Measurements from ENCODE around the gene GLCE. TPM values are rescaled to one million over a fixed set of nuclear protein-coding genes. Genes with fewer than 3 reads are reported as not detected.

GLCE gene
- total RNA-seq, 4 donors from 2014 or later: 5.9 to 18.8 (median 10.2) TPM

DNA sequence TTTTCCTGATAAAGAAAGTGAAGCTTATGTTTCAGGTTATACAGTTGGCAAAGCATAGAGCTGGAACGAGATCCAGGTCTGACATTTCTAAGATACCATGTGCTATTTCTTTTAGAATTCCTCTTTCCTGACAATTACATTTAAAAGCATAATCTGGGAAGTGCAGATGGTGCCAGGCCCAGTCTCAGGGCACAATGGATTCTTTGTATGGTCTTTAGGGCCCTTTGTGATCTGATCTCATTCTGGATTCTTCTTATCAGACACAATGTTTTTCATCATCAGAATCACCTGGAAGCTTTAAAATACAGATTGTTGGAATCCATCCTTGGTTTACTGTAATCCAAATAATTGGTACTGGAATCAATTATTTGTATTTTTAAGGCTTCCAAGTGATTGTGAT lies 18.6 kb upstream of the GLCE start:
- Histone ChIP-seq H3K27ac (no peak overlapping the region), H3K36me3 (no peaks in the 10 kb centered on the region), H3K27me3 (peaks cover 63% of the 10 kb centered on the region), H3K4me1 (no peaks in the 10 kb centered on the region), H3K4me3 (no peak overlapping the region), H3K9me3 (peaks cover 0 to 7% (median 0%) of the 10 kb centered on the region in 3 donors)
- WGBS, 2 donors (ENCODE audit: low coverage in 1 of 2): 58 to 73% methylated on average over 1 of the region's 1 CpG
- TF ChIP-seq, protein P1, sequence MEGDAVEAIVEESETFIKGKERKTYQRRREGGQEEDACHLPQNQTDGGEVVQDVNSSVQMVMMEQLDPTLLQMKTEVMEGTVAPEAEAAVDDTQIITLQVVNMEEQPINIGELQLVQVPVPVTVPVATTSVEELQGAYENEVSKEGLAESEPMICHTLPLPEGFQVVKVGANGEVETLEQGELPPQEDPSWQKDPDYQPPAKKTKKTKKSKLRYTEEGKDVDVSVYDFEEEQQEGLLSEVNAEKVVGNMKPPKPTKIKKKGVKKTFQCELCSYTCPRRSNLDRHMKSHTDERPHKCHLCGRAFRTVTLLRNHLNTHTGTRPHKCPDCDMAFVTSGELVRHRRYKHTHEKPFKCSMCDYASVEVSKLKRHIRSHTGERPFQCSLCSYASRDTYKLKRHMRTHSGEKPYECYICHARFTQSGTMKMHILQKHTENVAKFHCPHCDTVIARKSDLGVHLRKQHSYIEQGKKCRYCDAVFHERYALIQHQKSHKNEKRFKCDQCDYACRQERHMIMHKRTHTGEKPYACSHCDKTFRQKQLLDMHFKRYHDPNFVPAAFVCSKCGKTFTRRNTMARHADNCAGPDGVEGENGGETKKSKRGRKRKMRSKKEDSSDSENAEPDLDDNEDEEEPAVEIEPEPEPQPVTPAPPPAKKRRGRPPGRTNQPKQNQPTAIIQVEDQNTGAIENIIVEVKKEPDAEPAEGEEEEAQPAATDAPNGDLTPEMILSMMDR (IDR thresholded peaks at IDR 0.05): no peak
- TF ChIP-seq POLR2AphosphoS5 (IDR thresholded peaks at IDR 0.05) (no peak), EP300 (IDR thresholded peaks at IDR 0.05) (no peak), POLR2A (IDR thresholded peaks at IDR 0.05) (no peak)
- ATAC-seq: no peak

DNA sequence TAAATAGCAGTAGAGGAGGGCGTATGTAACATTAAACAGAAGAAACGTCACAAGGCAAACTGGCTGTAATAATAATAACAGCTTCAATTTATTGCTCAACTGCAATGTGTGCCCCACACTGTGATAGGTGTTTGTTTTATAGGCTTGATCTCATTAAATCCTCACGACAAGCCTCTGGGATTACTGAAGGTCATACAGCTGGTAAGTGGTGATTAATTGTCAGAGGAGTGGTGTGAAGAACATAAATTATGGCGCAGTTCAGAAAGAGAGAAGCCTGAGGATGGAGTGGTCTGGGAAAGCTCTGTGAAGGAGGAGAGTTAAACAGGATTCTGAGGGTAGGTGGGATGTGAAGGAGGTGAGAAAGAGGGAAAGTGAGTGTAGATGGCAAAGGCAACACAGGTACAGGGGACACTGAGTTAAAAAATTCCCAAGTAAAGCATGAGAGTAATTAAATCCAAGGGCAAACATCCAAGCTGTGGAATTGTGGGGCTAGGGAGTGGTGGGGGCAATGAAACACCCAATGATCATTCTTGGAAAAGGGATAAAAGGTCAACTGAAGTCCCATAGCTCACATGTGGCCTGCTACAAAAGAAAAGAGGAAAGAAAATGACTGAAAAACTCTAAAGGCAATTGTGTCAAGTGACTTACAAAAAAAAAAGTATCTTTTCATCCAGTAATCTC lies 16.5 kb upstream of the GLCE start:
- TF ChIP-seq POLR2A (IDR thresholded peaks at IDR 0.05) (no peak), EP300 (IDR thresholded peaks at IDR 0.05) (no peak), POLR2AphosphoS5 (IDR thresholded peaks at IDR 0.05) (no peak)
- TF ChIP-seq, protein P1 (IDR thresholded peaks at IDR 0.05): no peak
- Histone ChIP-seq H3K27me3 (peaks cover 50% of the 10 kb centered on the region), H3K27ac (no peak overlapping the region), H3K9me3 (peaks cover 0 to 7% (median 0%) of the 10 kb centered on the region in 3 donors), H3K36me3 (no peaks in the 10 kb centered on the region), H3K4me3 (no peak overlapping the region), H3K4me1 (no peaks in the 10 kb centered on the region)
- 17 to 32% methylated on average over 3 to 4 of the region's 4 CpGs for WGBS, 2 donors (ENCODE audit: low coverage in 1 of 2)
- no peak for ATAC-seq

DNA sequence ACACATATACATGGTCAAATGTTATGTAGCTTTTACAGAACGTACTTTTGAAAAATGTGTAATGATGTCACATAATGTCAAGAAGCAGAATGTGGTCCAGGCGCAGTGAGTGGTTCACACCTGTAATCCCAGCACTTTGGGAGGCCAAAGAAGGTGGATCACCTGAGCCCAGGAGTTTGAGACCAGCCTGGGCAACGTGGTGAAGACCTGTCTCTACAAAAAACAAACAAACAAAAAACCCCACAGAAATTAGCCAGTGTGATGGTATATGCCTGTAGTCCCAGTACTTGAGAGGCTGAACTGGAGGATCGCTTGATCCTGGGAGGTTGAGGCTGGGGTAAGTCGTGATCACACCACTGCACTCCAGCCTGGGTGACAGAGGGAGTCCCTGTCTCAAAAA lies 15.9 kb upstream of the GLCE start:
- Histone ChIP-seq H3K9me3 (peaks cover 0 to 7% (median 0%) of the 10 kb centered on the region in 3 donors), H3K4me3 (no peak overlapping the region), H3K27me3 (peaks cover 44% of the 10 kb centered on the region), H3K36me3 (no peaks in the 10 kb centered on the region), H3K27ac (no peak overlapping the region), H3K4me1 (no peaks in the 10 kb centered on the region)
- no peak for TF ChIP-seq POLR2AphosphoS5 (IDR thresholded peaks at IDR 0.05)
- TF ChIP-seq, protein P1 (IDR thresholded peaks at IDR 0.05): no peak
- no peak for TF ChIP-seq POLR2A (IDR thresholded peaks at IDR 0.05)
- no peak for TF ChIP-seq EP300 (IDR thresholded peaks at IDR 0.05)
- WGBS, 2 donors (ENCODE audit: low coverage in 1 of 2): 49 to 83% methylated on average over 3 to 5 of the region's 5 CpGs
- no peak for ATAC-seq

DNA sequence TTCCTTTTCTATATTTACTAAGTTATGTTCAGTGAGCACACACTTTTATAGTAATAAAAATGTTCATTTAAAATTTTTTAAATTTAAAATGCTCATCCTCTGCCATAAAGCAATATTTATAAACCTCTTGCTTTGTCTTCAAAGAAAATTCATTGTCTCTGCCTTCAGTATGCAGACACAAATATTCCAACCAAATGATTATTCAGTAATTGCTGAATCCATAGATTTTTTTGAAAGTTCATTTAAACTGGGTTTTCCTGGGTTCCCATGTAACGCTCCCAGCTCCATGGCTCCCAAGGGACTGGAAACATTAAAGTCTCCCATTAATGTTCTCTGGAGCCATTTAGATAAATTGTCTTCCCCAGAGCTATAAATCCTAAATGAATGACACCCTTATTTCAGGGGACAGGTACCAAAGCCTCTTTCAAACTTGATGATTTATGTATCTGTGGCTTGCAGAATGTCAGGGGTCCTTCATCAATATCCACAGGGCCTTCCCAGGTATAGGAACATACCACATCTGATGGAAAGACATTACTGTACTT lies 15.2 kb upstream of the GLCE start:
- ATAC-seq: no peak
- no peak overlapping the region for H3K27ac ChIP-seq
- H3K27me3 ChIP-seq: peaks cover 43% of the 10 kb centered on the region
- peaks cover 0 to 7% (median 0%) of the 10 kb centered on the region in 3 donors for H3K9me3 ChIP-seq
- H3K4me3 ChIP-seq: no peak overlapping the region
- 88% methylated on average over 1 of the region's 1 CpG for WGBS, 2 donors (ENCODE audit: low coverage in 1 of 2)
- no peak for TF ChIP-seq POLR2AphosphoS5 (IDR thresholded peaks at IDR 0.05)
- TF ChIP-seq POLR2A (IDR thresholded peaks at IDR 0.05): no peak
- TF ChIP-seq EP300 (IDR thresholded peaks at IDR 0.05): no peak
- TF ChIP-seq, protein P1 (IDR thresholded peaks at IDR 0.05): no peak
- H3K4me1 ChIP-seq: no peaks in the 10 kb centered on the region
- no peaks in the 10 kb centered on the region for H3K36me3 ChIP-seq
